Stimulated activated naive CD8-positive, alpha-beta T cell treated with anti-CD3 and anti-CD28 coated beads, Interleukin-15, amount 100 ng/mL, for 72 hours (primary cell): ENCODE results near the gene OBSCN.
A peak's percentile ranks its signal among the peaks of the same experiment; 100 is the strongest.

Source experiments
- ATAC-seq: fragments of 150-1000 bp; cut with Tn5 transposase; 2 replicates; pipeline ENCODE4 v1.10.0; 2021; ENCODE audit warnings: mild to moderate bottlenecking, moderate library complexity
- DNase-seq, 2 donors: peaks; one replicate each; pipeline ENCODE4 v3.0.0; 2021 to 2022
- H3K27ac Mint-ChIP-seq, 2 donors: one replicate each; pipeline ENCODE4 v1.8.0; 2022; ENCODE audit warnings: mild to moderate bottlenecking in 2 of 2, mixed read lengths in 2 of 2, moderate library complexity in 2 of 2
- H3K27me3 Mint-ChIP-seq: one replicate; pipeline ENCODE4 v1.8.0; 2022; ENCODE audit warnings: mixed read lengths
- H3K4me1 Mint-ChIP-seq: one replicate; pipeline ENCODE4 v1.8.0; 2022; ENCODE audit warnings: mild to moderate bottlenecking, mixed read lengths
- H3K4me3 Mint-ChIP-seq, 2 donors: one replicate each; pipeline ENCODE4 v1.8.0; 2022; ENCODE audit warnings: mild to moderate bottlenecking in 2 of 2, mixed read lengths in 2 of 2, moderate library complexity in 1 of 2
- H3K9me3 Mint-ChIP-seq, 2 donors: one replicate each; pipeline ENCODE4 v1.8.0; 2022; ENCODE audit warnings: mixed read lengths in 2 of 2

Gene OBSCN

DNA sequence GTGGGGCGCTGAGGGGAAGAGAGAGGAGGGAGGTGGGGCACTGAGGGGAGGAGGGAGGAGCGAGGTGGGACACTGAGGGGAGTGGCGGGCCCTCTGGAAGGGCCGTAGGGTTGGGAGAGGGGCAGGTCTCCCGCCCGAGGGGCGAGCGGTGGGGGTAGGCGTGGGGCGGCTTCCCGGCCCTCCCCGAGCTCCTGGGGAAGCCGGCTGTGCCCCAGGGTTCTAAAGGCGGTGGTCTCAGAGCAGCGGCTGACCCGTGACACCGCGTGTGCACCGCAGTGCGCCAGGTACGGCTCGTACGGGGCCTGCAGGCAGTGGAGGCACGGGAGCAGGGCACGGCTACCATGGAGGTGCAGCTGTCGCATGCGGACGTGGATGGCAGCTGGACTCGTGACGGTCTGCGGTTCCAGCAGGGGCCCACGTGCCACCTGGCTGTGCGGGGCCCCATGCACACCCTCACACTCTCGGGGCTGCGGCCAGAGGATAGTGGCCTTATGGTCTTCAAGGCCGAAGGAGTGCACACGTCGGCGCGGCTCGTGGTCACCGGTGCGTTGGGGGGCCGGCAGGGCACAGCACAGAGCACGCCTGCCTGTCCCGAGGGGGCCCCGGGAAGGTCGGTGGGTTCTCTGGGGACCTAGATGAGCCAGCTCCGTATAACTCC, 68.5 kb downstream of the OBSCN start:
- peak; percentile 13 for ATAC-seq
- no peaks in the 10 kb centered on the region for H3K9me3 Mint-ChIP-seq
- H3K4me3 Mint-ChIP-seq = peak overlapping the region; percentile 82 to 85
- H3K27ac Mint-ChIP-seq = peak overlapping the region in 1 of 2 donors; percentile 61
- H3K4me1 Mint-ChIP-seq = peaks cover 34% of the 10 kb centered on the region
- H3K27me3 Mint-ChIP-seq = no peaks in the 10 kb centered on the region
- DNase-seq = peak in 1 of 2 donors; percentile 9

DNA sequence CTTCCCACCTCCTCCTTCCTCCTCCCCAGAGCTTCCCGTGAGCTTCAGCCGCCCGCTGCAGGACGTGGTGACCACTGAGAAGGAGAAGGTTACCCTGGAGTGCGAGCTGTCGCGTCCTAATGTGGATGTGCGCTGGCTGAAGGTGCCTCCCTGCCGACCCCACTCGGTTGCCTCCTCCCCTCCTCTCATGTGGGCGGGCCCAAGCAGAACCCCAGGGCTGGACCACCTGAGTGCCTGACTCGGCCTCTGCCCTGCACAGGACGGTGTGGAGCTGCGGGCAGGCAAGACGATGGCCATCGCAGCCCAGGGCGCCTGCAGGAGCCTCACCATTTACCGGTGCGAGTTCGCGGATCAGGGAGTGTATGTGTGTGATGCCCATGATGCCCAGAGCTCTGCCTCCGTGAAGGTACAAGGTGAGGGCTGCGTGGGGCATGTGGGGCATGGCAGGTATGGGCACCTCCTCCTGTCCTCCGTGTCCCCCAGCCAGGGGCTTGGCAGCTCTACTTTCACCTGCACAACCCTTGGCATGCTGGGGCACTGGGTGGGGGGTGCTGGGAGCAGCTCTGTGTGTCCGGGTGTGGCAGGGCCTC, 69.2 kb downstream of the OBSCN start:
- Mint-ChIP-seq H3K27me3 (no peaks in the 10 kb centered on the region), H3K4me3 (peak overlapping the region in 1 of 2 donors; percentile 85), H3K27ac (peak overlapping the region in 1 of 2 donors; percentile 21), H3K4me1 (peaks cover 34% of the 10 kb centered on the region), H3K9me3 (no peaks in the 10 kb centered on the region)
- ATAC-seq (no peak), DNase-seq (no peak)

DNA sequence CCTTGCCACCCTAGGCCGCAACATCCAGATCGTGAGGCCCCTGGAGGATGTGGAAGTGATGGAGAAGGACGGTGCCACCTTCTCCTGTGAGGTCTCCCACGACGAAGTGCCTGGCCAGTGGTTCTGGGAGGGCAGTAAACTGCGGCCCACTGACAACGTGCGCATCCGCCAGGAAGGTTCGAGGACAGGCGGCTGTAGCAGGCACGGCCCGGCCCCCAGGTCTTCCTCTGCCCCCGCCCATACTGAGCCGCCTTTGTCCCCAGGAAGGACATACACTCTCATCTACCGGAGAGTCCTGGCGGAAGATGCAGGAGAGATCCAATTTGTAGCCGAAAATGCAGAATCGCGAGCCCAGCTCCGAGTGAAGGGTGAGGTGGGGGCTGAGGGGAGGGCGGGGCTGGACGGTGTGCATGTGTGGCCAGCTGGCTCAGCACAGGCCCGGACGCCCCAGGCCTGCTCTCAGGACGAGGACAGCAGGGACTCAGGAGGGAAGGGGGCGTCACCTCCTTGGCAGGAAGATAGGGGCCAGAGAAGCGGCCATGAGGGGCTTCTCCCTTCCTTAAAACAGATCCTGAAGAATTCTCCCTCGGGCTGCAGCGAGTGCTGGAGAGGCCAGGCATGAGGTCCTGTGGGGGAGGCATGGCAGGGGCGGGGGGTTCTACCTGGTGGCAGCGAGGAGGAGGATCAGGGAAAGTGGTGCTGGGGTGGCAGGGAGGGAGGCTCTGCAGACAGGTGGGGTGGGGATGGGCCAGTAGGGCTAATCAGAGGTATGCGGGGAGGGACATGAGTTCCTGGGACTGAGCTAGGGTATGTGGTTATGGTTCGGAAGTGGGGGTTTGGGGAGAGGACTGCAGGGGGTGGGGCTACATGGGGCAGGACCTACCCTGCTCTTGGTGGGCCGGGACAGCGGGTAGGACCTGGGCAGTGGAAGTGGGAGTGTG, 69.9 kb downstream of the OBSCN start:
- ATAC-seq = no peak
- Mint-ChIP-seq H3K4me3 (no peak overlapping the region), H3K27ac (no peak overlapping the region), H3K27me3 (no peaks in the 10 kb centered on the region), H3K9me3 (no peaks in the 10 kb centered on the region), H3K4me1 (peaks cover 33% of the 10 kb centered on the region)
- DNase-seq = no peak

DNA sequence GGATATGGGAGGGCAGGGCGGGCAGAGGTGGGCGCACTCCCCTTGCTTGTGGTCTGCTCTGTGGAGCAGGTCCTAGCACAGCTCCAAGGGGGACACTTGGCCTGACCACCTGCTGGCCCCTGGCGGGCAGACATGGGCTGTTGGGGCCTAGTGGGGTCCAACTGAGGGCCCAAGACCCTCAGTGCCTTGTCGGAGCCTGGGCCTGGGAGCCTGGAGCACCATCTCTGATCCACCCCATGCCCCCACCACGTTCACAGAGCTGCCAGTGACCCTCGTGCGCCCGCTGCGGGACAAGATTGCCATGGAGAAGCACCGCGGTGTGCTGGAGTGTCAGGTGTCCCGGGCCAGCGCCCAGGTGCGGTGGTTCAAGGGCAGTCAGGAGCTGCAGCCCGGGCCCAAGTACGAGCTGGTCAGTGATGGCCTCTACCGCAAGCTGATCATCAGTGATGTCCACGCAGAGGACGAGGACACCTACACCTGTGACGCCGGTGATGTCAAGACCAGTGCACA, 70.6 kb downstream of the OBSCN start:
- H3K4me3 Mint-ChIP-seq = no peak overlapping the region
- H3K27ac Mint-ChIP-seq = no peak overlapping the region
- DNase-seq = no peak
- no peak for ATAC-seq
- H3K4me1 Mint-ChIP-seq = peaks cover 28% of the 10 kb centered on the region
- H3K27me3 Mint-ChIP-seq = no peaks in the 10 kb centered on the region
- H3K9me3 Mint-ChIP-seq = no peaks in the 10 kb centered on the region

DNA sequence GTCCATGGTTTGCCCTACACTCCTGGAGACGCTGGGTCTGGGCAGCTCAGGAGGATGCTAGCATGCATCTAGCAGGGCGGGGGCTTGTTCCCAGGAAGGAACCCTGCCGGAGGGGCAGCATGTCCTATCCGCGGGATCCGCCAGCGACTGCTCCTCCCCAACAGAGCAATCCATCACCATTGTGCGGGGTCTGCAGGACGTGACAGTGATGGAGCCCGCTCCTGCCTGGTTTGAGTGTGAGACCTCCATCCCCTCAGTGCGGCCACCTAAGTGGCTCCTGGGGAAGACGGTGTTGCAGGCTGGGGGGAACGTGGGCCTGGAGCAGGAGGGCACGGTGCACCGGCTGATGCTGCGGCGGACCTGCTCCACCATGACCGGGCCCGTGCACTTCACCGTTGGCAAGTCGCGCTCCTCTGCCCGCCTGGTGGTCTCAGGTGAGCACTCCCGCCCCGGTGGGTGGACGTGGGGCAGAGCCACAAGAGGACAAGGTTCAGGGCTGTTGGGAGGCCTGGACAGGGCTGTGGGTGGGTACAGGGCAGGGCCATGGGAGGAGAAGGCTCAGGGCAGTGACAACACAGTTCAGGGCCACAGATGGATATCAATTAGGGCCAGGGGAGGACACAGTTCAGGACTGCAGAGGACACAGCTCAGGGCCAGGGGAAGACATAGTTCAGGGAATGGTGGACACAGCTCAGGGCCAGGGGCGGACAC, 71.3 kb downstream of the OBSCN start:
- Mint-ChIP-seq H3K4me1 (peaks cover 24% of the 10 kb centered on the region), H3K9me3 (no peaks in the 10 kb centered on the region), H3K4me3 (no peak overlapping the region), H3K27me3 (no peaks in the 10 kb centered on the region), H3K27ac (no peak overlapping the region)
- DNase-seq = no peak
- no peak for ATAC-seq

DNA sequence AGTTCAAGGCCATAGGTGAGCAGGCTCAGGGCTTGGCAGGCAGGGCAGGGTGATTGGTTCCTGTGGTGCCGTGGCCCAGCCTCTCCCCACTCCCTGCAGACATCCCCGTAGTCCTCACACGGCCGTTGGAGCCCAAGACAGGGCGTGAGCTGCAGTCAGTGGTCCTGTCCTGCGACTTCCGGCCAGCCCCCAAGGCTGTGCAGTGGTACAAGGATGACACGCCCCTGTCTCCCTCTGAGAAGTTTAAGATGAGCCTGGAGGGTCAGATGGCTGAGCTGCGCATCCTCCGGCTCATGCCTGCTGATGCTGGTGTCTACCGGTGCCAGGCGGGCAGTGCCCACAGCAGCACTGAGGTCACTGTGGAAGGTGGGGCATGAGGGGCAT, 71.9 kb downstream of the OBSCN start:
- H3K27ac Mint-ChIP-seq = no peak overlapping the region
- no peaks in the 10 kb centered on the region for H3K9me3 Mint-ChIP-seq
- ATAC-seq = no peak
- H3K4me3 Mint-ChIP-seq = no peak overlapping the region
- no peaks in the 10 kb centered on the region for H3K27me3 Mint-ChIP-seq
- H3K4me1 Mint-ChIP-seq = peaks cover 19% of the 10 kb centered on the region
- DNase-seq = peak in 1 of 2 donors; percentile 6

DNA sequence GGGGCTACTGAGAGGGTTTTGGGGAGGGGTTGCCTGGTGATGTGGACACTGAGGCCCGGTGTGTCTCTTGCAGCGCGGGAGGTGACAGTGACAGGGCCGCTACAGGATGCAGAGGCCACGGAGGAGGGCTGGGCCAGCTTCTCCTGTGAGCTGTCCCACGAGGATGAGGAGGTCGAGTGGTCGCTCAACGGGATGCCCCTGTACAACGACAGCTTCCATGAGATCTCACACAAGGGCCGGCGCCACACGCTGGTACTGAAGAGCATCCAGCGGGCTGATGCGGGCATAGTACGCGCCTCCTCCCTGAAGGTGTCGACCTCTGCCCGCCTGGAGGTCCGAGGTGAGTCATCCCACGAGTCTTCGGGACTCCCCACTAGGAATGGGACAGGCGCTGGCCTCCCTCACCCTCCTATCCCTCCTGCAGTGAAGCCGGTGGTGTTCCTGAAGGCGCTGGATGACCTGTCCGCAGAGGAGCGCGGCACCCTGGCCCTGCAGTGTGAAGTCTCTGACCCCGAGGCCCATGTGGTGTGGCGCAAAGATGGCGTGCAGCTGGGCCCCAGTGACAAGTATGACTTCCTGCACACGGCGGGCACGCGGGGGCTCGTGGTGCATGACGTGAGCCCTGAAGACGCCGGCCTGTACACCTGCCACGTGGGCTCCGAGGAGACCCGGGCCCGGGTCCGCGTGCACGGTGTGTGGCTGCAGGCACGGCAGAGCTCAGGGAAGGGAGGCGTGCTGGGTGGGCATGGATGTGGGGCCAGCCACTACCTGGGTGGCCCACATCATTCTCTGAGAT, 72.5 kb downstream of the OBSCN start:
- H3K27ac Mint-ChIP-seq = no peak overlapping the region

DNA sequence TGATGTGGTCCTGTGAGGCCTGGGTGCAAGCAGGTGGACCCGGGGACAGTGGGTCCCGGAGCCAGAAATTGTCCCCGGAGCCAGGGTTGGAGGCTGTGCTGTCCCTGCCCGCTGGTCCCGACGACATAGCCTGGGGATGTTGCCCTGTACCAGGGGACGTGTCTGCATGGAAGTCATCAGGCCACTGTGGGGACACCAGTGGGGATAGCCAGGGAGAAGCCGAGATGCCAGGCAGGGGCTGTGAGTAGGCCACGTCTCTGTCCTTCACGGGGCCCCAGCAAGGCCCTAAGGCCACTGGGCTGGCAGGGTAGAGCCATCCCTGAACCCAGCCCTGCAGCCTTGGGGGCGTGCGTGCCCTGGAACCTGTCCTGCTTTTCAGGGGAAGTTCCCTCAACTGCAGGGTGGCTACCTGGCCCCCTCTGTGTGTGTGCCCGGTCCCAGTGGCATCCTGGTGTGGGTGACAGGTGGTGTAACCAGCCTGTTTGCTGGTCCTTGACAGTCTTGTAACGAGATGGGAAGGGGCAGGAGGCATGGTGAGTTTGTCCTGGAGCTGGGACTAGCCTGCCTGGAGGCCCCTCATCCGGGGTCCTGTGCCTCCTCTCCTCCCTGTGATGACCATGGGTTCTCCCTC, 73.2 kb downstream of the OBSCN start:
- Mint-ChIP-seq H3K4me1 (peaks cover 8% of the 10 kb centered on the region), H3K27ac (peak overlapping the region in 1 of 2 donors; percentile 61), H3K9me3 (no peaks in the 10 kb centered on the region), H3K27me3 (no peaks in the 10 kb centered on the region), H3K4me3 (no peak overlapping the region)
- ATAC-seq (no peak), DNase-seq (peak in 1 of 2 donors; percentile 6)

More for the DNA sequence above, 72.5 kb downstream of the OBSCN start:
- Mint-ChIP-seq H3K9me3 (no peaks in the 10 kb centered on the region), H3K4me1 (peaks cover 13% of the 10 kb centered on the region), H3K4me3 (no peak overlapping the region), H3K27me3 (no peaks in the 10 kb centered on the region)
- DNase-seq = peak in 1 of 2 donors; percentile 5
- no peak for ATAC-seq

DNA sequence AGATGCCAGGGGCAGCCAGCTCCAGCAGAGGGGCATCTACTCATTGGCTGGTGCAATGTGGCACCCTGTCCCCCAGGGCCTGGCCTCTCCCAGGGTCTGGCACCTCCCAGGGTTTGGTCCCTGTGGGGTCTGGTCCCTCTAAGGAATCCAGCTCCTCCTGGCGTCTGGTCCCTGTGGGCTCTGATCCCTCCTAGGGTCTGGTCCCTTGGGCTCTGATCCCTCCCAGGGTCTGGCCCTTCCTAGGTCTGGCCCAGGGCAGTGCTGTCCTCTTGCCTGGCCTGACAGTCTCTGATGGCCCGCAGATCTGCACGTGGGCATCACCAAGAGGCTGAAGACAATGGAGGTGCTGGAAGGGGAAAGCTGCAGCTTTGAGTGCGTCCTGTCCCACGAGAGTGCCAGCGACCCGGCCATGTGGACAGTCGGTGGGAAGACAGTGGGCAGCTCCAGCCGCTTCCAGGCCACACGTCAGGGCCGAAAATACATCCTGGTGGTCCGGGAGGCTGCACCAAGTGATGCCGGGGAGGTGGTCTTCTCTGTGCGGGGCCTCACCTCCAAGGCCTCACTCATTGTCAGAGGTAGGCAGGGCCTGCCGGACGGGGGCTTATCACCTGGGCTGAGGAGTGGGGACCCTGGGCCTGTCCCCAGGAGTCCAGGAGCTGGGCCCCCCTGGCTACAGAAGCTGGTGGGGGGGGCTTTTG, 73.9 kb downstream of the OBSCN start:
- DNase-seq = peak in 1 of 2 donors; percentile 7
- no peak for ATAC-seq
- no peak overlapping the region for H3K4me3 Mint-ChIP-seq

DNA sequence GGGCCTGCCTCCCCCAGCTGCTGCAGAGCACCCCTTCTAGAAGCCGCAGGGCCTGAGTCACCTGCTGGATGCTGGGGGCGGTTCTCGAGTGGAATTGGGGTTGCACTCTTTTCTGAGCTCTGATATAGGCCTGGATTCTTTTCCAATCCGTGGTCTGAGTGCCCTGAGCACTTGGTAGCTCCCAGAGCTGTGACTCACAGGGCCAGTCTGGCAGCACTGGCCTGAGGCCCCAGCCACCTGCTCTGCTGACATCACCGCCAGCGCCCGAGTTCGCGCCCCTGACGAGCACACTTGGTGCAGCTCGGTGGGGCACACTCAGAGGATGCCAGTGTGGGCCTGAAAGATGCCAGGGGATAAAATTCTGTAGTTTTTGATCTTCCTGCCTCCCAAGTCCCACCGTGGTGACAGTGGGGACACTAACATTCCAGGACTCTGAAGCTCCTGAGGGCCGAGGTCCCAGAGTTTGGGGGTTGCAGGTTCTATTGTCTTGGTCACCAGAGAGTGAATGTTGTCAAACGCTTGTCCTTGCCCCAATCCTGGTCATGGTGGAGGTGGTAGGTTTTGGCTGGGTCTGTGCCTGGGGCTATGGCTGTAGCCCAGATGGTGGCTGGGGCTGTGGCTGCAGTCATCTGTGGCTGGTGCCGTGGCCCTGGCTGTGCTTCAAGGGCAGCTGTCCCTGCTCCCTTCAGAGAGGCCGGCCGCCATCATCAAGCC, 74.6 kb downstream of the OBSCN start:
- H3K4me1 Mint-ChIP-seq = no peaks in the 10 kb centered on the region
- H3K4me3 Mint-ChIP-seq = no peak overlapping the region
- no peaks in the 10 kb centered on the region for H3K9me3 Mint-ChIP-seq
- H3K27ac Mint-ChIP-seq = no peak overlapping the region
- ATAC-seq = no peak
- H3K27me3 Mint-ChIP-seq = no peaks in the 10 kb centered on the region
- DNase-seq = peak in 1 of 2 donors; percentile 6

More for the DNA sequence above, 73.9 kb downstream of the OBSCN start:
- Mint-ChIP-seq H3K27me3 (no peaks in the 10 kb centered on the region), H3K9me3 (no peaks in the 10 kb centered on the region), H3K4me1 (peaks cover 5% of the 10 kb centered on the region), H3K27ac (peak overlapping the region in 1 of 2 donors; percentile 61)

DNA sequence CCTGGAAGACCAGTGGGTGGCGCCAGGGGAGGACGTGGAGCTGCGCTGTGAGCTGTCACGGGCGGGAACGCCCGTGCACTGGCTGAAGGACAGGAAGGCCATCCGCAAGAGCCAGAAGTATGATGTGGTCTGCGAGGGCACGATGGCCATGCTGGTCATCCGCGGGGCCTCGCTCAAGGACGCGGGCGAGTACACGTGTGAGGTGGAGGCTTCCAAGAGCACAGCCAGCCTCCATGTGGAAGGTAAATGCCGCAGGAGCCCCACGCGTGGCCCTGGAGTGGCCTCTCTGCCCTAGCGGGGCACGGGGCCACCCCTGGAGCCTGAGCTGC, 75.2 kb downstream of the OBSCN start:
- ATAC-seq = no peak
- H3K4me1 Mint-ChIP-seq = no peaks in the 10 kb centered on the region
- no peaks in the 10 kb centered on the region for H3K27me3 Mint-ChIP-seq
- H3K27ac Mint-ChIP-seq = no peak overlapping the region
- peak in 1 of 2 donors; percentile 7 for DNase-seq
- H3K4me3 Mint-ChIP-seq = no peak overlapping the region
- no peaks in the 10 kb centered on the region for H3K9me3 Mint-ChIP-seq

DNA sequence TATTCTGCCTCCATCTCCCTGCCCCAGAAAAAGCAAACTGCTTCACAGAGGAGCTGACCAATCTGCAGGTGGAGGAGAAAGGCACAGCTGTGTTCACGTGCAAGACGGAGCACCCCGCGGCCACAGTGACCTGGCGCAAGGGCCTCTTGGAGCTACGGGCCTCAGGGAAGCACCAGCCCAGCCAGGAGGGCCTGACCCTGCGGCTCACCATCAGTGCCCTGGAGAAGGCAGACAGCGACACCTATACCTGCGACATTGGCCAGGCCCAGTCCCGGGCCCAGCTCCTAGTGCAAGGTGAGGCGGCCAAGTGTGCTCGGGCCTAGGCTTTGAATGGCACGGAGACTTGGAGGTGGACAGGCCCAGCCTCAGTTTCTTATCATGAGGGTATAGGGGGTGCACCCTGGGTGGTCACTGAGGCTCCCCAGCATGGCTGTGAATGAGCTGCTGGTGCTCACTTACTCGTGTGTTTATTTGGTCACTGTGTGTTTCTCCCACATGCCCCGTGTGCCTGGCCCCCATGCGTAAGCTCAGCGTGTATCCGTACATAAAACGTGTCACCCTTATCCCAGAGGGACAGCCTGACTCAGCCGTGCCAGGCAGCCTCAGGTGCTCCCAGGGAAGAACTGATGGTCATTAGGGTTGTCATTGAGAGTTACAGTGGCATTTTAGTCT, 75.8 kb downstream of the OBSCN start:
- ATAC-seq = no peak
- no peak overlapping the region for H3K4me3 Mint-ChIP-seq
- peak in 1 of 2 donors; percentile 2 for DNase-seq
- H3K9me3 Mint-ChIP-seq = no peaks in the 10 kb centered on the region
- peaks cover 5% of the 10 kb centered on the region for H3K4me1 Mint-ChIP-seq
- no peak overlapping the region for H3K27ac Mint-ChIP-seq
- H3K27me3 Mint-ChIP-seq = no peaks in the 10 kb centered on the region

DNA sequence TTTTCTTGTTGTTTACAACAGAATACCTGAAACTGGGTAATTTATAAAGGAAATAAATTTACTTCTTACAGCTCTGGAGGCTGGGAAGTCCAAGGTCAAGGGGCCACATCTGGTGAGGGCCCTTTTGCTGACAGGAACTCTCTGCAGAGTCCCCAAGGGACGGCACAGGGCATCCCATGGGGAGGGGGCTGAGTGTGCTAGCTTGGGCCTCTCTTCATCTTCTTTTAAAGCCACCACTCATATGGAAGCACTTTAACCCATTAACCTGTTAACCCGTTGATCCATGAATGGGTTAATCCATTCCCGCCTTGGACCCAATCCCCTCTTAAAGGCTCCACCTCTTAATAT, 76.3 kb downstream of the OBSCN start:
- Mint-ChIP-seq H3K4me1 (peaks cover 10% of the 10 kb centered on the region), H3K27me3 (no peaks in the 10 kb centered on the region), H3K27ac (no peak overlapping the region), H3K4me3 (no peak overlapping the region), H3K9me3 (no peaks in the 10 kb centered on the region)
- DNase-seq (peak in 1 of 2 donors; percentile 0), ATAC-seq (no peak)
